Ishikawa (cell line): ENCODE data around the gene RNF217.

ENCODE experiments used
- EP300 ChIP-seq: IDR thresholded peaks from 2 replicates; pipeline ENCODE4 v1.6.1; 2012; ENCODE audit warnings: borderline replicate concordance
- RAD21 ChIP-seq: IDR thresholded peaks from 2 replicates; pipeline ENCODE4 v1.6.1; 2012; ENCODE audit warnings: low read depth
- TEAD4 ChIP-seq: IDR thresholded peaks from 2 replicates; pipeline ENCODE4 v1.6.1; 2012
- TF ChIP-seq, protein P1 (sequence below): IDR thresholded peaks from 2 replicates; pipeline ENCODE4 v1.6.1; 2012; ENCODE audit warnings: low read depth, mild to moderate bottlenecking

- TF ChIP-seq EP300 (no peak), TEAD4 (no peak), RAD21 (no peak)
- TF ChIP-seq, protein P1, sequence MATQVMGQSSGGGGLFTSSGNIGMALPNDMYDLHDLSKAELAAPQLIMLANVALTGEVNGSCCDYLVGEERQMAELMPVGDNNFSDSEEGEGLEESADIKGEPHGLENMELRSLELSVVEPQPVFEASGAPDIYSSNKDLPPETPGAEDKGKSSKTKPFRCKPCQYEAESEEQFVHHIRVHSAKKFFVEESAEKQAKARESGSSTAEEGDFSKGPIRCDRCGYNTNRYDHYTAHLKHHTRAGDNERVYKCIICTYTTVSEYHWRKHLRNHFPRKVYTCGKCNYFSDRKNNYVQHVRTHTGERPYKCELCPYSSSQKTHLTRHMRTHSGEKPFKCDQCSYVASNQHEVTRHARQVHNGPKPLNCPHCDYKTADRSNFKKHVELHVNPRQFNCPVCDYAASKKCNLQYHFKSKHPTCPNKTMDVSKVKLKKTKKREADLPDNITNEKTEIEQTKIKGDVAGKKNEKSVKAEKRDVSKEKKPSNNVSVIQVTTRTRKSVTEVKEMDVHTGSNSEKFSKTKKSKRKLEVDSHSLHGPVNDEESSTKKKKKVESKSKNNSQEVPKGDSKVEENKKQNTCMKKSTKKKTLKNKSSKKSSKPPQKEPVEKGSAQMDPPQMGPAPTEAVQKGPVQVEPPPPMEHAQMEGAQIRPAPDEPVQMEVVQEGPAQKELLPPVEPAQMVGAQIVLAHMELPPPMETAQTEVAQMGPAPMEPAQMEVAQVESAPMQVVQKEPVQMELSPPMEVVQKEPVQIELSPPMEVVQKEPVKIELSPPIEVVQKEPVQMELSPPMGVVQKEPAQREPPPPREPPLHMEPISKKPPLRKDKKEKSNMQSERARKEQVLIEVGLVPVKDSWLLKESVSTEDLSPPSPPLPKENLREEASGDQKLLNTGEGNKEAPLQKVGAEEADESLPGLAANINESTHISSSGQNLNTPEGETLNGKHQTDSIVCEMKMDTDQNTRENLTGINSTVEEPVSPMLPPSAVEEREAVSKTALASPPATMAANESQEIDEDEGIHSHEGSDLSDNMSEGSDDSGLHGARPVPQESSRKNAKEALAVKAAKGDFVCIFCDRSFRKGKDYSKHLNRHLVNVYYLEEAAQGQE, result no peak
Measured at GRCh38 chr6:125102411-125102810, 140.2 kb downstream of the RNF217 start.
